Astrocyte of the spinal cord (primary cell): Measurements from ENCODE around the gene ADARB2.

ENCODE experiments used
- DNase-seq: peaks from one replicate; pipeline ENCODE4 v3.0.0; 2011; ENCODE audit warnings: low read depth, low spot score
- H3K4me3 ChIP-seq: 2 replicates; pipeline ENCODE4 v1.5.1; 2011; ENCODE audit warnings: low read depth, mild to moderate bottlenecking, low read length, moderate library complexity
- in situ Hi-C: cut with HindIII; loops from 2 replicates; pipeline ENCODE4 v1.10.0; 2017; ENCODE audit warnings: low sequenced_read_pairs
- TF ChIP-seq, protein P1 (sequence below): IDR thresholded peaks from 2 replicates; pipeline ENCODE4 v1.5.1; 2012; ENCODE audit warnings: low read depth, mild to moderate bottlenecking, low read length, inconsistent platforms

Gene ADARB2

DNA sequence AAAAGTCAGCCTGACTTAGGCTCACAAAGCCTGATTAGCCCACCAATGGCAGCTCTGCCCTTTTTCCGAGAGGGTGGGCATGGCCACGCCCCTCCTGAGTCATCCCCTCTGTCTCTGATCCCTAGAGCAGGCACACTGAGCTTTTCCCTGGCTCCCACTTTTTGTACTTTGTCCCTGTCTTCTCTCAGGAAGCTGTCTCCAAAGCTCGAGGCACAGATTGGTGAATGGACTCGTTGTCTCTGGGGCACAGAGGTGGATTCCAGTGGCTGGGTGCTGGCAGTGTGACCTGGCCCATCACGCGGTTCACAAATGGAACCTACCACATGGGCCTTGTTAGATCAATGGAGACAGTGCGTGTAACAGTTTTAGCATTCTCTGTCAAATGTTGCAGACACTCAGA, 367.7 kb downstream of the ADARB2 start:
- no peak overlapping the region for H3K4me3 ChIP-seq
- DNase-seq: no peak
- in situ Hi-C loops: no loop called here
- TF ChIP-seq, protein P1, sequence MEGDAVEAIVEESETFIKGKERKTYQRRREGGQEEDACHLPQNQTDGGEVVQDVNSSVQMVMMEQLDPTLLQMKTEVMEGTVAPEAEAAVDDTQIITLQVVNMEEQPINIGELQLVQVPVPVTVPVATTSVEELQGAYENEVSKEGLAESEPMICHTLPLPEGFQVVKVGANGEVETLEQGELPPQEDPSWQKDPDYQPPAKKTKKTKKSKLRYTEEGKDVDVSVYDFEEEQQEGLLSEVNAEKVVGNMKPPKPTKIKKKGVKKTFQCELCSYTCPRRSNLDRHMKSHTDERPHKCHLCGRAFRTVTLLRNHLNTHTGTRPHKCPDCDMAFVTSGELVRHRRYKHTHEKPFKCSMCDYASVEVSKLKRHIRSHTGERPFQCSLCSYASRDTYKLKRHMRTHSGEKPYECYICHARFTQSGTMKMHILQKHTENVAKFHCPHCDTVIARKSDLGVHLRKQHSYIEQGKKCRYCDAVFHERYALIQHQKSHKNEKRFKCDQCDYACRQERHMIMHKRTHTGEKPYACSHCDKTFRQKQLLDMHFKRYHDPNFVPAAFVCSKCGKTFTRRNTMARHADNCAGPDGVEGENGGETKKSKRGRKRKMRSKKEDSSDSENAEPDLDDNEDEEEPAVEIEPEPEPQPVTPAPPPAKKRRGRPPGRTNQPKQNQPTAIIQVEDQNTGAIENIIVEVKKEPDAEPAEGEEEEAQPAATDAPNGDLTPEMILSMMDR: no peak

- in situ Hi-C loops: no loop called here
- no peak overlapping the region for H3K4me3 ChIP-seq
- TF ChIP-seq, protein P1: no peak
- no peak for DNase-seq
These were observed 368.1 kb downstream of the ADARB2 start for GRCh38 chr10:1369197-1369596.

DNA sequence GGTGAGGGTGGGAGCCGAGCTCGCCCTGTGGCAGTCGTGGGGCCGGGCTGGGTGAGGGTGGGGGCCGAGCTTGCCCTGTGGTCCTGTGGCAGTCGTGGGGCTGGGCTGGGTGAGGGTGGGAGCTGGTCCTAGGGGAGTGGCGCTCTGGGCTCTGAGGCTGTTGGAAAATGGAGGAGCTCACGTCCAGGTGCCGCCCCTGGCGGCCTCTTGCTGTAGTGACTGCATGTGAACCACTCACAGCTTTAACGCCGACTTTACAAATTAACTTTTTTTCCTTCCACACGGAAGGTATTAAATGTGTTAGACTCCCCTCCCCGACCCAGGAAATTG, 368.5 kb downstream of the ADARB2 start:
- no peak for DNase-seq
- TF ChIP-seq, protein P1: no peak
- H3K4me3 ChIP-seq: no peak overlapping the region
- in situ Hi-C loops: no loop called here

DNA sequence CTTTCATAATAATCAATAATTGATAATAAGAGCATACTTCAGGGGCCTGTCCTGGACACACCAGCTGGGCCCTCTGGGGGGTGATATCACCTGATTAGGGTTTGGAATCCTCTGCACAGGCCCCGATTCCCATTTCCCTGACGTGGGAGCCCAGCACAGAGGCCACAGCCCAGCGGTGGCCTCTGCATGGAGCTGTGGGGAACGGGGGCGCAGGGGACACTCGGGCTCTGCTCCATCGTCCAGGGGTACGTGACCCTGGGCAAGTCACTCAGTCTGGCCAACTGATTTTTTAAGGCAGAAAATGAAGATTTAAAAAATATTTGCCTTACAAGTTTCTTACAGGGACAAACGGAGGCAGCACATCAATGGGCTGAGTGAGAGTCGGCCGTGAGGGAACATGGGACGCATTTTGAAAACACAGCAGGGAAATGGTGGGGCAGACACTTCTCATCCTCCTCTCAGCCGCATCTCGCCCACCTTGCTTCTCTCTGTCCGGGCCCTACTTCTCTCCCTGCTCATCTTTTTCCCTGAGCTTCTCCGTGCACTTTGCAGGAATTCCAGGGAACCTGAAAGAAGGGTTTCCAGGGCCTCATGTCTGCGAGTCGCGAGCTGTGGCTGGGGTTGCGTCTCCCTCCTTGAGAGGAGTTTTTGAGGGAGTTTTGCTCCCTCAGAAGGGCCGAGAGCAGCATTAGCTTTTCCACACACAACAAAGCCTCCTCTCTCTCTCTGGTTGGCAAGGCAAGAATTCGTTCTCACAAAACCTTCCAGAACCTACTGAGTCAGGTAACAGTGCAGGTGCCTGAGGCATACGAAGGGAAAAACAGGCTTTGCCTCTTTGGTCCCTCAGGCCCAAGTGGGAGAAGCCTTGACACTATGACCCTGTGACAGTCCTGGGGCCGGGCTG, 369.1 kb downstream of the ADARB2 start:
- in situ Hi-C loops: no loop called here
- no peak overlapping the region for H3K4me3 ChIP-seq
- TF ChIP-seq, protein P1: no peak
- no peak for DNase-seq

DNA sequence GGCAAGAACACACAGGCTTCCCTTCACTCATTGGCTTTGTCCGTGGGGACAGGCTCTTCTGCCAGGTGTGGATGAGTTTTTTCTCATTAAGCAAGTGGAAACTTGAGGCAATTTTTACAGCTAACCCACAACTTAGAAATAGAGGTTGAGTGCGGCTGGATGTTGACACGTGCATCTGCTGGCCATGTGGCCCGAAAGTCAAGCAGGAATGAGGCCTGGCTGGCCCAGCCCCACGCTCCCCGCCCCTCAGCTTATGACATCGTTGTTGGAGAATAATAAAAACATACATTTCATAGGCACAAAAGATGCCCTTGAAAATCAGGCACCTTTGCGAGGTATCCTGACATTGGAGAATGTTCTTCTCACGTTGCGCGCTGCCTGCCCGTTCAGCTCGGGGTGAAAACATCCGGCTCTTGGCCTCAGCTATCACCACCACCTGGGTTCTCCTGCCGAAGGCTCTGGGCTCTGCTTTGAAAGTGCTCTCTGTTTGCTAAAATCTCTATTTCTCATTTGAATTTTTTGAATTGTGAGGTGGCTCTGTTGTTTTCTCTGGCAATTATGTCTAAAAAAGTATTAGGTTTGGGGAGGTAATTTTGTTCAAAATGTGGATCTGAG, 370.4 kb downstream of the ADARB2 start:
- in situ Hi-C loops: no loop called here
- no peak for DNase-seq
- TF ChIP-seq, protein P1: no peak
- no peak overlapping the region for H3K4me3 ChIP-seq

DNA sequence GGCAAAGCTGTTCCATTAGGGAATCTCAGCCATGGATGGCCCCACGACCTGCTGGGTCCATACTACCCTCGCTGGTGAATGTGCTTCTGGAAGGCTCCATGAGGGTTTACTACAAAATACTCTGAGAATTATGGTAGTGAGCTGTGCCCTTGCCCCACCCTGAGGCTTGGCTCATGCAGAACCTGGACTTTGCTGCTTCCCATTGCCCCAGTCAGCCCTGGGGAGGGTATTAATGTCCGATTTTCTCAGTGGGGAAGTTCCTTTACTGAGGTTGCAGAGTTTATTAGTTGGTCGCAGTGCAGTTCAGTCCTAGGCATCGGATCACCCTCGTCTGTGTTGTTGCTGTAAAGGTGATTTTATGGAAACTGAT, 371.0 kb downstream of the ADARB2 start:
- H3K4me3 ChIP-seq: no peak overlapping the region
- TF ChIP-seq, protein P1: no peak
- in situ Hi-C loops: no loop called here
- DNase-seq: no peak
